Measurements from ENCODE around the gene ZBTB34.
"Not testable (repeated sequence)": the region's sequence is repeated elsewhere in the genome, so short reads cannot be mapped to it uniquely, and the experiment has no call there.

The ZBTB34 gene, protein sequence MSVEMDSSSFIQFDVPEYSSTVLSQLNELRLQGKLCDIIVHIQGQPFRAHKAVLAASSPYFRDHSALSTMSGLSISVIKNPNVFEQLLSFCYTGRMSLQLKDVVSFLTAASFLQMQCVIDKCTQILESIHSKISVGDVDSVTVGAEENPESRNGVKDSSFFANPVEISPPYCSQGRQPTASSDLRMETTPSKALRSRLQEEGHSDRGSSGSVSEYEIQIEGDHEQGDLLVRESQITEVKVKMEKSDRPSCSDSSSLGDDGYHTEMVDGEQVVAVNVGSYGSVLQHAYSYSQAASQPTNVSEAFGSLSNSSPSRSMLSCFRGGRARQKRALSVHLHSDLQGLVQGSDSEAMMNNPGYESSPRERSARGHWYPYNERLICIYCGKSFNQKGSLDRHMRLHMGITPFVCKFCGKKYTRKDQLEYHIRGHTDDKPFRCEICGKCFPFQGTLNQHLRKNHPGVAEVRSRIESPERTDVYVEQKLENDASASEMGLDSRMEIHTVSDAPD

DNA sequence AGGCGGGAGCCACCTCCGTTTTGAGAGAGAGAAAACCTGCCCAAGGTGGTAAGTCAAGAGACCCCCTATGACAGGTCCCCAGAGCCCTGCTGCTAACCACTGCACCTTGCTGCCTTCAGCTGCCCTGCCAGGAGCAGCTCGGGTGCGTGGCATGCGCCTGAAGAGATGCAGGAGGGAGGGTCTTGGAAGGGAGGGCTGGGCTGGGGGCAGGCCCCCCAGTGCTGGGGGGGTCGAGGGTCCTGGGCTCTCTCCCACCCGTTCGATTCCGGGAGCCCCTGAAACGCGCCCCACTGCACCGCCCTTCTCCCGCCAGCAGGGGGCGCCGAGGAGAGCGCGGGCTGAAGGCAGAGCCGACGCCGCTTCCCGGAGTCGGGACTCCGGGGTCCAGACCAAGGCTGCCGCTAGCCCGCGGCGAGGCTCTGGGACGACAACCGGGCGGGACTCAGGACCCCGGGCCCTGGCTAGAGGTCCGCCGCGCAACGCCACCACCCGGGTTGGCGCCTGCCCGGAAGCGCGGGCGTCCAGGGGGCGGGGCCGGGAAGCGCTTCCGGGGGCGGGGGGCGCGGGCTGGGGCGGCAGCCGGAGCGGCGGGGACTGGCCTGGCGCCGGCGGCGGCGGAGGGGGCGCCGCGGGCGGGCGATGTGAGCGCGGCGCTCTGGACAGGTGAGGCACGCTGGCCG is at the start of gene ZBTB34:
ZBTB34 (plus strand) TSS at position 563 of the 680 bp plus-strand sequence. CDS start 18,761 bp downstream, outside the sequence.
- peak; percentile 79 for DNase-seq (ENCODE audit: low spot score)

DNA sequence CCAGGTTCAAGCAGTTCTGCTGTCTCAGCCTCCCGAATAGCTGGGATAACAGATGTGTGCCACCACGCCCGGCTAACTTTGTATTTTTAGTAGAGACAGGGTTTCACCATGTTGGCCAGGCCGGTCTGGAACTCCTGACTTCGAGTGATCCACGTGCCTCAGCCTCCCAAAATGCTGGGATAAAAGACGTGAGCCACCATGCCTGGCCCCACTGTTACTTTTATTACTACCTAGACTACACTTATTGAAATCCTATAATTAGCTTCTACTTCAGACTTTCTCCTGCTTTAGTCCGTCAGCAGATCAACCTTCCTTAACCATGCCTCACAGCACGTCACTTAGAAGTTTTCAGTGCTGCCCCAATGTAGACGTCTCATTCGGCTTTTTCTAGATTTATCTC is 47.4 kb upstream of the ZBTB34 start:
- DNase-seq (ENCODE audit: low spot score), result no peak

DNA sequence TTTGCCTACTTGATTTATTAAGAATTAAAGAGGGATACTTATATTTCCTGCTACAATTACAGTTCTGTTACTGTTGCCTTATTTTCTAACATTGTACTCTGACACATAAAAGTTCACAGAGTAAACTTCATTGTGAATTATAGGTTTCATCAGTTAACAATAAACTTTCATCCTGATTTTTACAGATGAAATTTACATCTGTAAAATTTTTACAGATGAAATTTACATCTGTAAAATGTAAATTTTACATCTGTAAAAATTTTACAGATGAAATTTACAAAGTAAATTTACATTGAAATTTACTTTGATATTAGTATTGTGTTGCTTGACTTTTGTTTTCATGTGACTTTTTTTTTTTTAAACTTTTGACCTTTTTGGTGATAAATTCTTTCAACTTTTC is 46.3 kb upstream of the ZBTB34 start:
- DNase-seq (ENCODE audit: low spot score), result no peak

DNA sequence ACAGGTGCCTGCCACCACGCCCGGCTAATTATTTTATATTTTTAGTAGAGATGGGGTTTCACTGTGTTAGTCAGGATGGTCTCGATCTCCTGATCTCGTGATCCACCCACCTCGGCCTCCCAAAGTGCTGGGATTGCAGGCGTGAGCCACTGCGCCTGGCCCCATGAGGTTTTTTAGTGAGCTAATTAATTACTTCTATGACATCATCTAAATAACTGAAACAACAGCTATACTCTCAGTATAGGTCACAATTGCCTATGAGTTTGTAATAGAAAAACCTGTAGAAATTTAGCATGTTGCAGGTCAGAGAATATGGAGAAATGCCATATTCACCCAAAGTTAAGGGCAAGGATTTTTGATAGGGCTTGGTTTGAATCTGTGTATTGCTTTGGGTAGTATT is 42.8 kb upstream of the ZBTB34 start:
- not testable (repeated sequence) for DNase-seq (ENCODE audit: low spot score)

DNA sequence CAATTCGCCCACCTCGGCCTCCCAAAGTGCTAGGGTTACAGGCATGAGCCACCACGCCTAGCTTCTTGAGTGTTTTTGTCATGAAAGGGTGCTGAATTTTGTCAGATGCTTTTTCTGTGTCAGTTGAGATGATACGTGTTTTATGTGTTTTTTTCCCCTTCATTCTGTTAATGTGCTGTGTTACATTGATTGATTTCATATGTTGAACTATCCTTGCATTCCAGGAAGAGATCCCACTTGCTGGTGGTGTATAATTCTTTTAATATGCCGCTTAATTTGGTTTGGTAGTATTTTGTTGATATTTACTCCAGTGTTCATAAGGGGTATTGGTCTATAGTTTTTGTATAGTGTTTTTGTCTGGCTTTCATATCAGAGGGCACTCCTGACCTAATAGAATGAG is 42.0 kb upstream of the ZBTB34 start:
- no peak for DNase-seq (ENCODE audit: low spot score)

DNA sequence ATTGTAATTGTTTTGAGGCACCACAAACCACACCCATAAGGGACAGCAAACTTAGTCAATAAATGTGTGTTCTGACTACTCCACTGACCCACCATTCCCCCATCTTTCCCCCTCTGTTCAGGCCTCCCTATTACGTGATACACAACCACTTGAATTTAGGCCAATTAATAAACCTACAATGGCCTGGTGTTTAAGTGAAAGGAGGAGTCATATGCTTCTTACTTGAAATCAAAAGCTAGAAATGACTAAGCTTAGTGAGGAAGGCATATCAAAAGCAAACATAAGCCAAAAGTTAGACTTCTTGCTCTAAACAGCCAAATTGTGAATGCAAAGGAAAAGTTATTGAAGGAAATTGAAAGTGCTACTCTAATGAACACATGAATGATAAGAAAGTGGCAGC is 41.0 kb upstream of the ZBTB34 start:
- DNase-seq (ENCODE audit: low spot score), result no peak

DNA sequence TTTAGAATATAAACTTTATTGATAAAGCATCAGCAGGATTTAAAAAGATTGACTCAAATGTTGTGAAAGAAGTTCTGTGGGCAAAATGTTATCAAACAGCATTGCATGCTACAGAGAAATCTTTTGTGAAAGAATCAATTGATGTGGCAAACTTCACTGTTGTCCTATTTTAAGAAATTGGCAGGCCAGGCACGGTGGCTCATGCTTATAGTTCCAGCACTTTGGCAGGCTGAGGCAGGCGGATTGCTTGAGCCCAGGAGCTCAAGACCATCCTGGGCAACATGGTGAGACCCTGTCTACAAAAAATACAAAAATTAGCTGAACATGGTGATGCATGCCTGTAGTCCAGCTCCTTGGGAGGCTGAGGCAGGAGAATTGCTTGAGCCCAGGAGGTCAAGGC is 38.2 kb upstream of the ZBTB34 start:
- DNase-seq (ENCODE audit: low spot score), result no peak

DNA sequence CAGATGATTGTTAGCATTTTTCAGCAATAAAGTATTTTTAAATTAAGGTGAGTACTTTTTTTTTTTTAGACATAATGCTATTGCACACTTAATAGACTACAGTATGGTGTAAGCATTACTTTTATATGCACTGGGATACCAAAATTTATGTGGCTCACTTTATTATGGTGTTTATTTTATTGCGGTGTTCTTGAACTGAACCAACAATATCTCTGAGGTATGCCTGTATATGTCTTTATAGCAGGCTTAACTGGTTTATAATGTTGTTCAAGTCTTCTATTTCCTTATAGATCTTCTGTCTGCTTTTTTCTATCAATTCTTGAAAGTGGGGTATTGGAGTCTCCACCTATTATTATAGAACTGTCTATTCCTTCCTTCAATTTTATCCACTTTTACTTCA is 37.6 kb upstream of the ZBTB34 start:
- no peak for DNase-seq (ENCODE audit: low spot score)

DNA sequence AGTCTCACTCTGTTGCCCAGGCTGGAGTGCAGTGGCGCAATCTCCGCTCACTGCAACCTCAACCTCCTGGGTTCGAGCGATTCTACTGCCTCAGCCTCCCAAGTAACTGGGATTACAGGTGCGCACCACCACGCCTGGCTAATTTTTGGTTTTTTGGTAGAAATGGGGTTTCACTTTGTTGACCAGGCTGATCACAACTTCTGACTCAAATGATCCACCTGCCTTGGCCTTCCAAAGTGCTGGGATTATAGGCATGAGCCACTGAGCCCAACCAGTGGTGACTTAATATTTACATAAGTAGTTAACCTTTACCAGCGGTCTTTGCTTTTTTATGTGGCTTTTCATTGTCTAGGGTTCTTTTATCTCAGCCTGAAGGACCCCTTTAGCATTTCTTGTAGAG is 36.4 kb upstream of the ZBTB34 start:
- DNase-seq (ENCODE audit: low spot score), result not testable (repeated sequence)

DNA sequence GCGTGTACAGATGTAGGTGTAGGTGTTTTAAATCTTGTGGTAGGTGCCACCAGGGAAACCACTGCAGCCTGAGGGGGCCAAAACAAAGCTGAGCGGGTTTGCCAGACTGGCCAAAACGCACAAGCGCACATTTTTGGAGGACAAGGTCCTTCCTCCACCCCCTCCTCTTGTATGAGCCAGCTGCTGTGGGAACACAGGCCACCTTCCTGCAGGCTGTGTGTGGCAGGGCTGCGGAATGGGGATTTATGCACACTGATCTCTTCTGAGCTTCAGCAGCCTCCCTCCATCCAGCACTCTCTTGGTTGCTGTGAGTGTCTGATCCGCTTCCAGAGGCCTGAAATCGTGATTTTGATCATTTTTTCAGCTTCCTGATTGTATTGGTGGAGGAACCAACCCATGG is 33.2 kb upstream of the ZBTB34 start:
- DNase-seq (ENCODE audit: low spot score), result no peak

DNA sequence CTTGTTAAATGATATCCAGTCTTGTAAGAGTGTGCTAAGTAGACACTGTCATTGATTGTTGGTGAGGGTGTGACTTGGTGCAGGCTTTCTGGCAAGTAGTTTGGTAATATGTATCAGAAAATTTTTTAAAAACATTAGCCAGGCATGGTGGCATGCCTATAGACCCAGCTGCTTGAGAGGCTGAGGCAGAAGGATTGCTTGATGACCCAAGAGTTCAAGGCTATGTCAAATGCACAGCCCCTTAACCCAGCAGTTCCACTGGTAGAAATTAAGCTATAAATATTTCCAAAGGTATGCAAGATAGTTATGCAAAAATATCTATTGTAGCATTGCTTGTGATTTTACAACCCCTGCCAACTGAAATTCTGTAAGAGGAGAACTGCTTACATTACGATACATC is 31.4 kb upstream of the ZBTB34 start:
- DNase-seq (ENCODE audit: low spot score), result no peak

DNA sequence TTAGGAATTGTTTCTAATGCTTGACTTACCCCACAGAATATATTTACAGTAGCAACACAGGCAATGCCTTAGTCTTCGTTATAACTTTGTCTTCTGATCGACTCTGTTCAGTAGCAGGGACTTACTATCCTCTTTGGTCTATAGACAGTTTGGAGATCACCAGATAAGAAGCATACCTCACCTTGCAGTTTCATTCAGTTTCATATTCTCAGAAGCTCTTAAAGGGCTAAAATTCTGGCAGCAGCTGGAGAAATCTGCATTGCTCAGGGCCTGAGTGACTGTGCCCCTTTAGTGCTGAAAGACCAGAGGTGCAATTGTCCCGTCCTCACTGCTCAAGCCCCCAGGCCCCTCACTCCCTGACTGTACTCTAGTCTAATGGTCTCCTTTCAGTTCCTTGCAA is 29.6 kb upstream of the ZBTB34 start:
- no peak for DNase-seq (ENCODE audit: low spot score)

DNA sequence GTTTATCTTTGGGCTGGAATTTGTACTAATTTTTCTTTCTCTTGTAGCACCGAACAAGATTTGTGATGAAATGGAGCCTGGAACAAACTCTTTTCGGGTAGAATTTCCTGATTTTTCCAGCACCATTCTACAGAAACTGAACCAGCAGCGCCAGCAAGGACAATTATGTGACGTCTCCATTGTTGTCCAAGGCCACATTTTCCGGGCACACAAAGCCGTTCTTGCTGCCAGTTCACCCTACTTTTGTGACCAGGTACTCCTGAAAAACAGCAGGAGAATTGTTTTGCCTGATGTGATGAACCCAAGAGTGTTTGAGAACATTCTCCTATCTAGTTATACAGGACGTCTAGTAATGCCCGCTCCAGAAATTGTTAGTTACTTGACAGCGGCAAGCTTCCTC is 28.0 kb upstream of the ZBTB34 start:
- DNase-seq (ENCODE audit: low spot score), result no peak

DNA sequence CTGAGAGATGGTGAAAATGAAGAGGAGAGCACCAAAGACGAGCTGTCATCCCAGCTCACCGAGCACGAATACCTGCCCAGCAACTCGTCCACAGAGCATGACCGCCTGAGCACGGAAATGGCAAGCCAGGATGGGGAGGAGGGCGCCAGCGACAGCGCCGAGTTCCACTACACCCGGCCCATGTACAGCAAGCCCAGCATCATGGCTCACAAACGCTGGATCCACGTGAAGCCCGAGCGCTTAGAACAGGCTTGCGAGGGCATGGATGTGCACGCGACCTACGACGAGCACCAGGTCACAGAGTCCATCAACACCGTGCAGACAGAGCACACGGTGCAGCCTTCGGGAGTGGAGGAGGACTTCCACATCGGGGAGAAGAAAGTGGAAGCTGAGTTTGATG is 27.4 kb upstream of the ZBTB34 start:
- DNase-seq (ENCODE audit: low spot score), result no peak

DNA sequence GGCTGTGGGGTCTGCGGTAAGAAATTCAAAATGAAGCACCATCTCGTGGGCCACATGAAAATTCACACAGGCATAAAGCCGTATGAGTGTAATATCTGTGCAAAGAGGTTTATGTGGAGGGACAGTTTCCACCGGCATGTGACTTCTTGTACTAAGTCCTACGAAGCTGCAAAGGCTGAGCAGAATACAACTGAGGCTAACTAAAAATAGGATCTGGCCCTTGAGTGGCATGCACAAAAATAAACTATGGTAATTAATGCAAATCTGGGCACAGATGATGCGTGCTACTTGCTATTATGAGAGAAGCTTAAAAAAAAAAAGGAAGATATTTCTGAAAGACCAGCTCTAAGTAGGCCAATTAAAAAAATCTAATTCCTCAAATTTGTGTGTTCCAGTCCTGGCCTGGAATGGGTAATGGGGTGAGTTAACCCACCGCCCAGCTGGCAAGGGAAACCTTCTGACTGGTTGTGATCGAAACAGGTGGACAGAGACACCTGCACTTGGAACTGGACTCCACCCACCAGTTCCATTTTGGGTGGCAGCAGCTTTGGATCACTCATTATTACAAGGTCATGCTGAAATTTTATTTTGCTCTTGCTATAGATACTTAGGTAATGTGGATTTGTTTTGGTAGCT is 26.6 kb upstream of the ZBTB34 start:
- DNase-seq (ENCODE audit: low spot score), result no peak

DNA sequence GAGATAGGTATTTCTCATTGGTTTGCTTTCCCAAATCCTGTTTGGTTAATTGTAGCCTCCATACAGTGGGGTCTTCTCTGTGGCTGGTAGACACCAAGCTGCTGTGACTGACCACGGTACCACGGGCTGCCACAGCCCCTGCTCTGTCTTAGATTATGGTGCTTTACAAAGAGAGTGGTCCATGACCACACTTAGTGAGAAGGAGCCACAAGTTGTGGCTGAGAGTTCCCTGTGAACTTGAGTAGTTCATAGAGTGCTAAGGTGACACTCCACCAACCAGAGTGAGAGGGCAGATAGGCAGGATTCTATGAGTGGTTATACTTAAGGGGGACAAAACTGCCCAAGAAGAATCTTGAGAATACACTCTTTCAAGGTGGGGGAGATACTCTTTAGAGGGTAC is 25.8 kb upstream of the ZBTB34 start:
- DNase-seq (ENCODE audit: low spot score), result no peak

DNA sequence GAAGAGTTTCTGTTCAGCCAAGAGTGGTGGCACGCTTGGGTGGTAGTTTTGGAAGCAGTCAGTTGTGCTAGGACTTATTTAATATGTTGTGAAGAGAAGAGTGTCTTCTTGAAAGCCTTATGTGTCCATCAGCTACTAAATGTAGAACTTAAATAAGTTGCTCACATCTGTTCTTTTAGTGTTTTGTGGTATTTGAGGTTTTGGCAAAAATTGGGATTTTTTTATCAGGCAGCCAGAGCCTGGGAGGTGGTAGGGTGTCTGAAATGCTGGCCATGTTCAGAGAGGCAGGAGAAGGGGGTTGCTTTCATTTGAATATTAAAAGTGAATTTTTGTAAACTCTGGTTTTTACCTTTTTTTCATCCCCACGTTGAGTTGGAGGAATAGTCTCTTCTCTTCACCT is 24.2 kb upstream of the ZBTB34 start:
- DNase-seq (ENCODE audit: low spot score), result no peak

DNA sequence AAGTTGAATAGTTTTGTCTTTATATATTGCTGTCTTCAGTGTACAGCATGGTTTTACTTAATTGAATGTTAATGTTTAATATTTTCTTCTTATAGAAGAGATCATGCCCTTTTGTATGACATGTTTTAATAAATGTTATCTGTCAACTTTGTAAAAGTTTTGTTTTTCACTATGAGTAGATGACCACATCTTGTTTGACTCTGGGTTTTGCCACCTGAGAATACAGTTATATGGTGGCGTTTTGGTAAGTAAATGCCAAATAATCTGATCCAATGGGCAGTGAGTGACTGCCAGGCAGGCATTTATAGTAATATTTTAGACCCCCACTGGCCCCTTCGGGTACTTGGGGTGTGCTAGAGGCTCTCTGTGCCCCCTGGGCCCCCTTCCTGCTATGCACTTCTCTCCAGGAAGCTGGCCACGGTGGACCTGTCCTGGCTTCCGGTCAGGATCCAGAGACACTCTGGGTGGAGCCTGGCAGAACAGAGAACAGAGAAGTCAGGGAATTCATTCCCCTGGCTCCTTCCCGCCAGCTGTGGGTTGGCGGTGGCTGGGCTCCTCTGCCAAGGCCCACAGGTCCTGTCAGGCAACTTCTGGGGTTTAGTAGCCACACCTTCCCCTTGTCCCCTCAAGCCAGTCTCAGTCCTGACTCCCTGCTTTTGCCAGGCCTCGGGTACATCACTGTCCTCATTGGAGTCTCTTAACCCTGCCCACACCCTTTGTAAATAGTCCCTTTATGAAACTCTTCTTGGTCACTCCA is 22.2 kb upstream of the ZBTB34 start:
- no peak for DNase-seq (ENCODE audit: low spot score)

DNA sequence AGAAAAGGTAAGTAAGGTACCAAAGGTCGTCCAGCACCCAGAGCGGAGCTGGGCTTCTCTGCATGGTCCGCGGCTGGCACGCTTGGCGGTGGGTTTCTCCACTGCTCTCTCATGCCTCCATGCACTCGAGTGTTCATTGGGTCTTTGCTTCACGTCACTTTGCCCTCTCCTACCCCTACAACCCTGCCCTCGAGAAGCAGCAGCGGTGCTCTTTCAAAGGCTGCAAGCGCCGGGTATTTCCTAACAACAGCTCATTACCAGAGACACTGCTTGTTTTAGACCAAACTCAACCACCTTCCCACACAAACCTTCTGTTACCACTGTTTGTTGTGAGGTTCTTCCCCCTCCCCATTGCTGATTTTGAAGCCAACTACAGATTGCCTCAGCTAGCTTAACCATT is 21.5 kb upstream of the ZBTB34 start:
- no peak for DNase-seq (ENCODE audit: low spot score)

DNA sequence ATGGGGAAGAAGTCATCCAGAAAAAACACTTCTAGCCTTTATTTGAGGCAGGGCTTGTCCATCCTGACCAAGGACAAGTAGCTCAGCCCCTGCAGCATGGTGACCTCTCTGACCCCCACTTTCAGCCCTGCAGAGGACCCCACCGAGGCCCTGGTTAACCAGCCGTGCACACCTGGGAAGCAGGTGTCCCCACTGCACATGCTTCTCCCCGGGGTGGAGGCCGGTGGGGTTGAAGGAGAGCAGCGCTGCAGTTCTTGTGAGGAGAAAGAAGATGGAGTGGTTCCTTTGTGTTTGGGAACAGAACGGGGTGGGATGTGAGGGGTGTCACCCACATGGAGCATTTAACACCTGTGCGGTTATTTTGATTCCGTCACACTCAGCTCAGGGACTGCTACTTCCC is 21.1 kb upstream of the ZBTB34 start:
- no peak for DNase-seq (ENCODE audit: low spot score)

DNA sequence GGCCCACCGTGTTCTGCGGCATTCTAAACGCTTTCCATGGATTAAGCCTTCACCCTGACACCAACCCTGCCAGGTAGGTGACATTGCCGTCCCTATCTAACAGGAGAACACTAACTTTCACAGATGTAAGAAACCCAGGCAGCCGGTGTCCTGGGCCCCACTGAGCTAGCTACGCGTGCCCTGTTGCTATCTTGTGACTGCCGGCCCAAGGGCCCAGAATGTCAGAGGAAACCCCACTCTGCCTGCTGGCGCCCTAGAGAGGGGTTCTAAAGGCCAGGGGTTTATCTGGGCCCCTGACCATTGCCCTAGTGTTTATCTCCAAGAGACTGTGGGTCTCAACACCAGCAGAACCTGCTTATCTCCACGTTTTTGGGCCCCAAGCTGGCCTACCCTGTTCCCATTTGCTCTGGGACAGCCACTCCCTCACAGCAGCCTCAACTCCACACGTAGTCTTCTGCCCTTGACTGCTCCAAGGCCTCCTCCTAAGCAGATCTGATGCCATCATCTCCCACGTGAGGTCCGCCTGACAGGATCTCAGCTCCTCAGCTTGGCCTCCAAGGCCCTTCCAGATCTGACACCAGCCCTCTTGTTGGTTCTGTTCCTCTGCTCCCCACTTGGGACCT is 18.1 kb upstream of the ZBTB34 start:
- no peak for DNase-seq (ENCODE audit: low spot score)
